Measurements from ENCODE around the gene NSL1. TPM values are rescaled to one million over a fixed set of nuclear protein-coding genes. Genes with fewer than 3 reads are reported as not detected.

Gene NSL1
- total RNA-seq, 1 experiment from 2014 or later, result 64.0 TPM

DNA sequence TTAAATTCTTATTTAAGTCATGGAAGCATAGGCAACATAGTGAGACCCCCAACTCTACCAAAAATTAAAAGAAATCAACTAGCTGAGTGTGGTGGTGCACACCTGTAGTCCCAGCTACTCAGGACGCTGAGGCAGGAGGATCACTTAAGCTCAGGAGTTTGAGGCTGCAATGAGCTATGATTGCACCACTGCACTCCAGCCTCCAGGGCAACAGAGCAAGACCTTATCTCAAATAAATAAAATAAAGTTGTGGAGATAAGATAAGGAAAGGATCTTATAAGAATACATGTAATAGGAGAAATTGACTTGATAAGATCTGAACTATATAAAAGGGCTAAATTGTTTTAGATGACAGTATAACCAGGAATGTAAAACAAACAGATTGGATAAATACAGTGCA, 89.7 kb downstream of the NSL1 start:
- no peak overlapping the region for H3K4me2 ChIP-seq (ENCODE audit: low read depth, low read length, poor library complexity, severe bottlenecking)
- H3K27me3 ChIP-seq (ENCODE audit: low read length), result no peaks in the 10 kb centered on the region
- no peak for DNase-seq
- no peaks in the 10 kb centered on the region for H3K36me3 ChIP-seq (ENCODE audit: insufficient read depth, low read length)
- no peak overlapping the region for H3K4me3 ChIP-seq (ENCODE audit: low read length)
- no peak overlapping the region for H2AFZ ChIP-seq (ENCODE audit: low read length)
- no peaks in the 10 kb centered on the region for H3K79me2 ChIP-seq (ENCODE audit: low read length)
- no peaks in the 10 kb centered on the region for H3K9me3 ChIP-seq (ENCODE audit: low read length)
- no peak overlapping the region for H3K27ac ChIP-seq (ENCODE audit: low read length)
- H3K4me1 ChIP-seq (ENCODE audit: low read length), result peaks cover 40% of the 10 kb centered on the region
- H4K20me1 ChIP-seq (ENCODE audit: insufficient read depth, low read depth, low read length), result no peaks in the 10 kb centered on the region
- no peaks in the 10 kb centered on the region for H3K9me2 ChIP-seq (replicated peaks; ENCODE audit: insufficient read depth, low read length)
- H3K9ac ChIP-seq (ENCODE audit: low read length), result no peak overlapping the region

DNA sequence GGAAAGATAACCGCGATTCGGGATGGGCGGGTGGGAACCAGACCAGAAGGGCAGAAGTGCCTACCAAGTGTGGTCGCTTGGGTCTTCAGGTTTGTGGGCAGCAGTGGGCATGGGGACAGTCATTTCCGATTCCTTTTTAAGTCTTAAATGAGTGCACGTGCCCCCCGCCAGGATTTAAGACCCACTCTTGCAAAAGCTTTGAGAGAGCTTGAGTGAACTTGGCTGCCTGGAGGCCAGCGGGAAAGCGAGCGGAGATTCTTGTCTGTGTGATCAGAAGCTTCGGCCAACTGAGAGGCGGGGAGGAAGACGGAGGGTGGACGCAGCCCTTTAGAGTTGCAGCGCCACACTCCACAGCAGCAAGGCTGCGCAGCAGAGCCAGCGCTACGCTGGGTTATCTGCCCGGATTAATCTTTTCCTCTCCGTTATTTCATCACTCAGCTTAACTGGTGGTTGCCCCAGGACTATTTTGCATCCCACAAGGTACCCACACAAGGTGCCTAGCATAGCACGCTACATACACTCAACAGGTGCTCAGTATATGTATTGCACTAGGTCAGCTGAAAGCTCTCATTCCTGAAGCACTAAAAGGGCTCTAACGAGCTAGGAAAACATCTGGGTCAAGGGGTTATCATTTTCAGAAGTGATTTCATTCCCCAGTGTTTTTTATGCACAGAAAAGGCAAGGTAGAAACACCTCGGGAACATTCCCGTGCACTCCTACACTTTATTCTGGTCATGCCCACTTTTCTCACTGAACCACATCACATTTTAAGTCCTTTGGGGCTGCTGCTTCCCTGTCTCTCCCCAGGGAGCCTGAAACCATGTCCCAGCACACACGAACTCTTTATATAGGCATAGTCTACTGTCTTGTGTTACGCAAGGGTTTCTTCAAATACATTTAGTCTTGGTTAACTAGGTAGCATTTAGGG, 90.4 kb downstream of the NSL1 start:
- no peaks in the 10 kb centered on the region for H3K9me3 ChIP-seq (ENCODE audit: low read length)
- H3K36me3 ChIP-seq (ENCODE audit: insufficient read depth, low read length), result no peaks in the 10 kb centered on the region
- H2AFZ ChIP-seq (ENCODE audit: low read length), result no peak overlapping the region
- H4K20me1 ChIP-seq (ENCODE audit: insufficient read depth, low read depth, low read length), result no peaks in the 10 kb centered on the region
- no peak overlapping the region for H3K27ac ChIP-seq (ENCODE audit: low read length)
- DNase-seq, result peak; percentile 67
- H3K4me1 ChIP-seq (ENCODE audit: low read length), result peaks cover 46% of the 10 kb centered on the region
- peak overlapping the region; percentile 46; the same call in 1 of the 2 replicates for H3K9ac ChIP-seq (ENCODE audit: low read length)
- H3K79me2 ChIP-seq (ENCODE audit: low read length), result no peaks in the 10 kb centered on the region
- H3K4me2 ChIP-seq (ENCODE audit: low read depth, low read length, poor library complexity, severe bottlenecking), result peak overlapping the region; percentile 83
- H3K4me3 ChIP-seq (ENCODE audit: low read length), result peak overlapping the region; percentile 68; the same call in 1 of the 2 replicates
- H3K27me3 ChIP-seq (ENCODE audit: low read length), result no peaks in the 10 kb centered on the region
- no peaks in the 10 kb centered on the region for H3K9me2 ChIP-seq (replicated peaks; ENCODE audit: insufficient read depth, low read length)

DNA sequence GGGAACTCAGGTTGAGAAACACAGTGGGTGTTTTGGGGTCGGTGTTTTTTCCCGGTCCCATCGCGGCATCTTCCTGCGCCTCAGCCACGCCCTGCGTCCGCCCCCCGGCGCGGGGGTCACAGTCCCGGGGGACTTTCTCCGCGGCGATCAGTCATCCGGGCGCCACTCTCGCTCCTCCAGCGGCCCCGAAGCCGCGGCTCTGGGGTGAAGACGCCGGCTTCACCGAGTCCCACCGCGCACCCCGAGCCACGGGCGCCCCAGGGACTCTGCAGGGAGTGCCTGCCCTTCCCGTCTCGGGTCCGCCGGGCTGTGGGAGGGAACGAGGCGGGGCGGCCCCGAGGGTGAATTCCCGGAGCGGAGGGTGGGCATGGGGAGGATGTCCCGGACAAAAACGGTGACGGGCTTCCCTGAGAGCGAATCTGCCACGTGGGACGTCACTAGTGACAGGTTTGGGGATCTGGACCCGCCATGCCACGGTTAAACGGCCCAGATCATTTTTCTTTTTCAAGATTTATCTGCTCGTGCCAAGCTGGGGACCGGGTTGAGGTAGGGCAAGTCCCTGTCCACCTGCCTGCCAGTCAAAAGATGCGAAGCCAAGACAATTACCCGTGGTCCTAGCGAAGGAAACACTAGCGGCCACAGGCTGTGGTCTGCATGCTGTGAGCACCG, 91.2 kb downstream of the NSL1 start:
- no peaks in the 10 kb centered on the region for H4K20me1 ChIP-seq (ENCODE audit: insufficient read depth, low read depth, low read length)
- H3K27ac ChIP-seq (ENCODE audit: low read length), result no peak overlapping the region
- no peaks in the 10 kb centered on the region for H3K36me3 ChIP-seq (ENCODE audit: insufficient read depth, low read length)
- H3K79me2 ChIP-seq (ENCODE audit: low read length), result no peaks in the 10 kb centered on the region
- H2AFZ ChIP-seq (ENCODE audit: low read length), result peak overlapping the region; percentile 81; the same call in 1 of the 2 replicates
- peak overlapping the region; percentile 83 for H3K4me2 ChIP-seq (ENCODE audit: low read depth, low read length, poor library complexity, severe bottlenecking)
- peak overlapping the region; percentile 68 for H3K4me3 ChIP-seq (ENCODE audit: low read length)
- no peak for DNase-seq
- H3K27me3 ChIP-seq (ENCODE audit: low read length), result no peaks in the 10 kb centered on the region
- H3K4me1 ChIP-seq (ENCODE audit: low read length), result peaks cover 46% of the 10 kb centered on the region
- peak overlapping the region; percentile 46 for H3K9ac ChIP-seq (ENCODE audit: low read length)
- H3K9me2 ChIP-seq (replicated peaks; ENCODE audit: insufficient read depth, low read length), result no peaks in the 10 kb centered on the region
- H3K9me3 ChIP-seq (ENCODE audit: low read length), result no peaks in the 10 kb centered on the region

DNA sequence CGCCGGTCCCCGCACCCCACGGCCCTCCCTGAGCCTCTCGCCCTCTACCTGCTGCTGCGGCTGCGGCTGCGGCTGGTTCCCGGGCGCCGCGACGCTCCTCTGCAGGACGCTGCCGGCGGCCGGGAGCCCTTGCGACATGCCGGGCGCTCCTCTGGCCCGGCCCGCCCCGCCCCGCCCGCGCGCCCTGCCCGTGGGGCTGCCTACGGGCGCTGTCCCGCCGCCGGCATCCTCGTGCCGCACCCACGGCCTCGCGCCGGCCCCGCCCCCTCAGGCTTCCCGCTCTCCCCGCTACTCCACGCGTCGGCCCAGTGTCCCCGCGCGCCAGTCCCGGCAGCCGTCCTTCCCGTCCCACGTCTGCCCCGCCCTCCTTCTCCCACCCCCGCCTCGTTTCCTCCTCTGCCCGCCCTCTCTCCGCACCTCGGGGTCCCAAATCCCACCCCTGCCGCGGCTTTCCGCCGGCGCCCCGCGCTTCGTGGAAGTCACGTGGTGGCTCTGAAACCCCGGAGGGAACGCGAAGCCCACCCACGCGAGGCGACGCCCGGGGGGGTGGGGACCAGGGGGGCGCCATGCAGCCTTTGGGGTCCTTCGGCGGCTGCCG, 91.9 kb downstream of the NSL1 start, which contains the start of gene BATF3:
TSS of gene BATF3 (minus strand) at position 216 of the 598 bp plus-strand sequence. CDS start at position 138, 78 bp downstream.
- Histone ChIP-seq H3K36me3 (ENCODE audit: insufficient read depth, low read length) (no peaks in the 10 kb centered on the region), H3K4me3 (ENCODE audit: low read length) (peak within 1 kb of the TSS; percentile 68), H3K9me2 (replicated peaks; ENCODE audit: insufficient read depth, low read length) (no peaks in the 10 kb centered on the region), H2AFZ (ENCODE audit: low read length) (peak within 1 kb of the TSS; percentile 81), H4K20me1 (ENCODE audit: insufficient read depth, low read depth, low read length) (no peaks in the 10 kb centered on the region), H3K27ac (ENCODE audit: low read length) (no peak within 1 kb of the TSS), H3K4me2 (ENCODE audit: low read depth, low read length, poor library complexity, severe bottlenecking) (peak within 1 kb of the TSS; percentile 83), H3K79me2 (ENCODE audit: low read length) (no peaks in the 10 kb centered on the region), H3K9me3 (ENCODE audit: low read length) (no peaks in the 10 kb centered on the region), H3K27me3 (ENCODE audit: low read length) (no peaks in the 10 kb centered on the region), H3K4me1 (ENCODE audit: low read length) (peaks cover 46% of the 10 kb centered on the region), H3K9ac (ENCODE audit: low read length) (peak within 1 kb of the TSS; percentile 46)
- peak; percentile 46 for DNase-seq

DNA sequence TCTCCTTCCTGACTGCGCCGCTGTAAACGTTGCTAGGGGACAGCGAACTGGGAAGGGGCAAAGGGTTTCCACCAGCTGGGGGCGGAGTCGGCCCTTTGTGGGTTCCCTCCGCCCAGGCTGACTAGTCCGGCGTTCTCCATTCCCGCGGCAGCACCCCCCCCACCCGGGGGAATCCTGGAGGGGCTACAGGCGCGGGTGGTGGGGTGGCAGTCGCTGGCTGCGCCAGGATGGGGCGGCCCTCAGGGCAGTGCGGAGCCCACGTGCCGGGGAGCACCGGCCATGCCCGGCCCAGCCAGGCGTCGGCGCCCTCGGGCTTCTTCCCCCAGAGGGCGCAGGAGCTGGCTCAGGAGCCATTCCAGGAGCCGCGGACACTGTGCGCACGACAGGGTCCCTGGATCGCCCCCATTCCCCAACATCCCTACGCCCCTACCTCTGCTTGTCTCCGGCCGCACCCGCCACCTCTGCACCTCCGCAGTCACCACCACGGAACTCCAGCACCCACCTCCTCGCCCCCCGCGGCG, 92.4 kb downstream of the NSL1 start:
- Histone ChIP-seq H3K27ac (ENCODE audit: low read length) (no peak overlapping the region), H4K20me1 (ENCODE audit: insufficient read depth, low read depth, low read length) (no peaks in the 10 kb centered on the region), H3K4me3 (ENCODE audit: low read length) (peak overlapping the region; percentile 68), H2AFZ (ENCODE audit: low read length) (peak overlapping the region; percentile 80), H3K9me3 (ENCODE audit: low read length) (no peaks in the 10 kb centered on the region), H3K27me3 (ENCODE audit: low read length) (no peaks in the 10 kb centered on the region), H3K36me3 (ENCODE audit: insufficient read depth, low read length) (no peaks in the 10 kb centered on the region), H3K9me2 (replicated peaks; ENCODE audit: insufficient read depth, low read length) (no peaks in the 10 kb centered on the region), H3K4me2 (ENCODE audit: low read depth, low read length, poor library complexity, severe bottlenecking) (peak overlapping the region; percentile 83), H3K4me1 (ENCODE audit: low read length) (peaks cover 46% of the 10 kb centered on the region), H3K9ac (ENCODE audit: low read length) (peak overlapping the region; percentile 46), H3K79me2 (ENCODE audit: low read length) (no peaks in the 10 kb centered on the region)
- DNase-seq, result peak; percentile 74

DNA sequence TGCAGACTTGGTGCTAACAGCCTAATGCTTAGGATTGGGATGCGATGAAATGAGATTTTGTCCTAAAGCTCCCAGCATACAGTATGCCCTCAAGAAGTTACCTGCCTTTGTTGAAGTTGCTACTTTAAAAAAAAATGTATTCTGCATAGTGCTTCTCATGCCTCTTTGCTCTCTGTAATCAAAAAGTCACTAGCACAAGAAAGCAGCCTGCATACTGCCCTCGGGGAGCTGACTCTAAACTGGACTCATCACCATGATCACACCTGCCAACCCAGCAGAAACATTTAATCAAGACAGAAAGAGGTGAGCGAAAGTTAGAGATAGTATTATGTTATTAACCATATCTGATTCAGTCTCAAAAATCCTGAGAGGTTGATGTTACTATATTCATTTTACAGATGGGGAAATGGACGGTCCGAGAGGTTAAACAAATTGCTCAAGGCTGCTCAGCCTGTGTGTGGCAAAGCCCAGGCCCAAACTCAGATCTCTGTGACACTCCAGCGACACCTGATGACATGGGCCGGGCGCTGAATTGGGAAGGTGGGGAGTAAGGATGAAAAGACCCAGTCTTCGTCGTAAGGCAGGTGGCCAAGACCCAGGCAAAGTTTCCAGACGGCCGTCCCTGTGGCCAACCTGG, 93.0 kb downstream of the NSL1 start:
- no peak for DNase-seq
- no peaks in the 10 kb centered on the region for H3K79me2 ChIP-seq (ENCODE audit: low read length)
- H3K4me3 ChIP-seq (ENCODE audit: low read length), result peak overlapping the region; percentile 68
- no peak overlapping the region for H3K27ac ChIP-seq (ENCODE audit: low read length)
- peak overlapping the region; percentile 83 for H3K4me2 ChIP-seq (ENCODE audit: low read depth, low read length, poor library complexity, severe bottlenecking)
- H3K9me2 ChIP-seq (replicated peaks; ENCODE audit: insufficient read depth, low read length), result no peaks in the 10 kb centered on the region
- no peaks in the 10 kb centered on the region for H4K20me1 ChIP-seq (ENCODE audit: insufficient read depth, low read depth, low read length)
- no peaks in the 10 kb centered on the region for H3K36me3 ChIP-seq (ENCODE audit: insufficient read depth, low read length)
- H2AFZ ChIP-seq (ENCODE audit: low read length), result peak overlapping the region; percentile 80
- peak overlapping the region; percentile 46 for H3K9ac ChIP-seq (ENCODE audit: low read length)
- H3K27me3 ChIP-seq (ENCODE audit: low read length), result no peaks in the 10 kb centered on the region
- peaks cover 46% of the 10 kb centered on the region for H3K4me1 ChIP-seq (ENCODE audit: low read length)
- H3K9me3 ChIP-seq (ENCODE audit: low read length), result no peaks in the 10 kb centered on the region

DNA sequence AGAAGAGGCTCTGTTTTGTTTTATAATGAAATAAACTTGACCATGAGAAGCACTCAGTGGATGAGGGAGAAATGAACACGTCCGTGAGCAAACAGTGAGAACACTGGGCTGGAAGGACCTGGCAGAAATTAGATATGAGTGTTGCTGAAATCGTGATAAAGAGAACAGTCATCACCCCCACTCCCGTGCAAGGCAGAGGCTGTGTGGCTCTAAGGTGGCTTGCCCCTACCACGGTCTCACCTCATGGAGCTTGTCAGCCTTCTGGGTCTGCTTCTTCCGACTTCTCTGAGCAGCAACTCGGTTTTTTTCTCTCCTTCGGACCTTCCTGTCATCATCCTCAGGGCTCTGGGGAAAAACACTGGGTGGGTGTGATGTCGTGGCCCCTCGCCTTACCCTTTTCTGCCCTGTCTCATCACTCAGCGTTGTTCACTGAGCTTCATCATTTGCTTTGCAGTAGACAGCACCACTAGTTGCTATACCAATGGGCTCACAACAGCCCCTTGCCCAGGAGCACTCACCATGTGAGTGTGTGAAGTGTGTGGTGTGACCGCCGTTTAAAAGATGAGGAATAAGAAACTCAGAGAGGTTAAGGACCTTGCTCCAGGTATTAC, 94.8 kb downstream of the NSL1 start:
- Histone ChIP-seq H4K20me1 (ENCODE audit: insufficient read depth, low read depth, low read length) (no peaks in the 10 kb centered on the region), H3K9me3 (ENCODE audit: low read length) (no peaks in the 10 kb centered on the region), H3K36me3 (ENCODE audit: insufficient read depth, low read length) (no peaks in the 10 kb centered on the region), H3K27me3 (ENCODE audit: low read length) (no peaks in the 10 kb centered on the region), H2AFZ (ENCODE audit: low read length) (no peak overlapping the region), H3K4me2 (ENCODE audit: low read depth, low read length, poor library complexity, severe bottlenecking) (peak overlapping the region; percentile 9), H3K27ac (ENCODE audit: low read length) (no peak overlapping the region), H3K9ac (ENCODE audit: low read length) (no peak overlapping the region), H3K9me2 (replicated peaks; ENCODE audit: insufficient read depth, low read length) (no peaks in the 10 kb centered on the region), H3K4me1 (ENCODE audit: low read length) (peaks cover 46% of the 10 kb centered on the region), H3K4me3 (ENCODE audit: low read length) (no peak overlapping the region), H3K79me2 (ENCODE audit: low read length) (no peaks in the 10 kb centered on the region)
- no peak for DNase-seq

Data from Karpas-422 (cell line).